OCI-LY7 (cell line): Measurements from ENCODE around the gene KRTAP10-5.

Experiments
- EZH2phosphoT487 ChIP-seq: fragments of 200-600 bp; sonication (generic); IDR thresholded peaks from 2 replicates; pipeline ENCODE4 v1.6.1; 2018; ENCODE audit warnings: low read depth, borderline replicate concordance, mild to moderate bottlenecking, mixed run types, antibody characterized with exemption, low read length, moderate library complexity, mixed read lengths
- TF ChIP-seq, protein P1 (sequence below): fragments of 200-600 bp; sonication (generic); conservative IDR thresholded peaks from 2 replicates; pipeline ENCODE4 v1.5.1; 2014; ENCODE audit warnings: mild to moderate bottlenecking, antibody characterized with exemption, low read length, moderate library complexity, mixed read lengths

DNA sequence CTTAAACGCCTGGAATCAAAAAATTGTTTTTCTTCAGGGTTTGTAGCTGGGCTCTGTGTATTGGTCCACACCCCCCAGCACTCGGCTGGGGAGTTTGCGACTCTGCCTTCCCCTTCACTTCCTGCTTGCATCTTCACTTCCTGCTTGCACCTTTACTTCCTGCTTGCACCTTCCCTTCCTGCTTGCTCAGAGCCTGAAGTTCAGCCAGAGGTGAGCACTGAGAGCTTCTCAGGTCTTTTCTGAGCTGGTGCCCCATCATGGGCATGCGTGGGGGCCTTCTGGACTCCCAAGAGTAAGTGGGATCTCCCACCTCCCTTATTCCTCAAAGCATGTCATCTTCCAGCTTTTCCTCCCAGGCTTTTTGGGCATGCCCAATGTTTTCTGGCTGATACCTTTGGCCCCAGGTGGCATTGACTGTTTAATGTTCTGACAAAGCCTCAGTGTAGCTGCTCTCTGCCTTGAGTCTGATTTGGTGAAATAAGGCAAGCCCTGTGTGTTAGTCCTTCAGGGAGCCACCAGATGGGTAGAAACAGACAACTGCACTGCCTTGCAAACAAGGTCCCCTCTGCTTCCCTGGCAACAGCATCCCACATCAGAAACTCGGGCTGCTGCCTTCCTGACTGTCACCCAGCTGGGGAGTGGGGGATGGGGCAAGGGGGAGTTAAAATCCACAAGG, 32.6 kb downstream of the KRTAP10-5 start:
- TF ChIP-seq, protein P1, sequence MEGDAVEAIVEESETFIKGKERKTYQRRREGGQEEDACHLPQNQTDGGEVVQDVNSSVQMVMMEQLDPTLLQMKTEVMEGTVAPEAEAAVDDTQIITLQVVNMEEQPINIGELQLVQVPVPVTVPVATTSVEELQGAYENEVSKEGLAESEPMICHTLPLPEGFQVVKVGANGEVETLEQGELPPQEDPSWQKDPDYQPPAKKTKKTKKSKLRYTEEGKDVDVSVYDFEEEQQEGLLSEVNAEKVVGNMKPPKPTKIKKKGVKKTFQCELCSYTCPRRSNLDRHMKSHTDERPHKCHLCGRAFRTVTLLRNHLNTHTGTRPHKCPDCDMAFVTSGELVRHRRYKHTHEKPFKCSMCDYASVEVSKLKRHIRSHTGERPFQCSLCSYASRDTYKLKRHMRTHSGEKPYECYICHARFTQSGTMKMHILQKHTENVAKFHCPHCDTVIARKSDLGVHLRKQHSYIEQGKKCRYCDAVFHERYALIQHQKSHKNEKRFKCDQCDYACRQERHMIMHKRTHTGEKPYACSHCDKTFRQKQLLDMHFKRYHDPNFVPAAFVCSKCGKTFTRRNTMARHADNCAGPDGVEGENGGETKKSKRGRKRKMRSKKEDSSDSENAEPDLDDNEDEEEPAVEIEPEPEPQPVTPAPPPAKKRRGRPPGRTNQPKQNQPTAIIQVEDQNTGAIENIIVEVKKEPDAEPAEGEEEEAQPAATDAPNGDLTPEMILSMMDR = no peak
- TF ChIP-seq EZH2phosphoT487 = no peak
